ENCODE measurements around the gene ROR2.

DNA sequence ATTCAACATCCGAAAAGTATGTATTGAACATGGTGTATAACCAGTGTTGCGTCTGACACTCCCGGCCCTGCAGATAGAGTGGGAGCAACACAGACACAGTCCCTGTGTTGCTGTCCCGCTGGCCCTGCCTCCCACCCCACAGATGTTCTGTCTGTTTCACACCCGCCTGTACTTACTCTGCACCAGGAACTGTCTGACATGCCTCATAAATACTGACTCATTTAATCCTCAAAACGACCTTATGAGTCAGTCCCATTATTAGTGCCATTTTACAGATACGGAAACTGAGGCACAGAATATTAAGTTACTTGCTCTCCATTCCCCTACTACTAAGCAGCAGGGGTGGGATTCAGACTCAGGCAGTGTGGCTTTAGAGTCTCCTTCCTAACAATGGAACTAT, 416.6 kb downstream of the ROR2 start:
- no peak for TF ChIP-seq EZH2phosphoT487 (IDR thresholded peaks at IDR 0.05; ENCODE audit: borderline replicate concordance)
- TF ChIP-seq, protein P1, sequence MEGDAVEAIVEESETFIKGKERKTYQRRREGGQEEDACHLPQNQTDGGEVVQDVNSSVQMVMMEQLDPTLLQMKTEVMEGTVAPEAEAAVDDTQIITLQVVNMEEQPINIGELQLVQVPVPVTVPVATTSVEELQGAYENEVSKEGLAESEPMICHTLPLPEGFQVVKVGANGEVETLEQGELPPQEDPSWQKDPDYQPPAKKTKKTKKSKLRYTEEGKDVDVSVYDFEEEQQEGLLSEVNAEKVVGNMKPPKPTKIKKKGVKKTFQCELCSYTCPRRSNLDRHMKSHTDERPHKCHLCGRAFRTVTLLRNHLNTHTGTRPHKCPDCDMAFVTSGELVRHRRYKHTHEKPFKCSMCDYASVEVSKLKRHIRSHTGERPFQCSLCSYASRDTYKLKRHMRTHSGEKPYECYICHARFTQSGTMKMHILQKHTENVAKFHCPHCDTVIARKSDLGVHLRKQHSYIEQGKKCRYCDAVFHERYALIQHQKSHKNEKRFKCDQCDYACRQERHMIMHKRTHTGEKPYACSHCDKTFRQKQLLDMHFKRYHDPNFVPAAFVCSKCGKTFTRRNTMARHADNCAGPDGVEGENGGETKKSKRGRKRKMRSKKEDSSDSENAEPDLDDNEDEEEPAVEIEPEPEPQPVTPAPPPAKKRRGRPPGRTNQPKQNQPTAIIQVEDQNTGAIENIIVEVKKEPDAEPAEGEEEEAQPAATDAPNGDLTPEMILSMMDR (conservative IDR thresholded peaks at IDR 0.05; ENCODE audit: low read length) = no peak
